A673 (cell line): ENCODE data around the gene PCBP3. TPM values are rescaled to one million over a fixed set of nuclear protein-coding genes. Genes with fewer than 3 reads are reported as not detected.

Source experiments
- BruUV-seq: library from RNA; stranded (reverse); fragments of 400-500 nt; replicated peaks from 2 replicates; lab custom pipeline; 2021; lab: Mats Ljungman, UMichigan
- CTCF ChIA-PET: fragments of 300-600 bp; sonication (Branson Sonifier 250); formaldehyde crosslinking; loops from one replicate; lab custom pipeline; 2022; ENCODE audit warnings: antibody characterized with exemption; lab: Charles Lee
- POLR2A ChIA-PET: fragments of 300-600 bp; sonication (Branson Sonifier 250); formaldehyde crosslinking; loops from one replicate; lab custom pipeline; 2022; ENCODE audit warnings: antibody characterized with exemption; ENCODE audit not compliant: low non-redundant PET; lab: Charles Lee
- DNase-seq: peaks from one replicate; pipeline ENCODE4 v3.0.0-alpha.2; 2015; ENCODE audit warnings: low spot score
- H3K27ac ChIP-seq: fragments of 200-600 bp; sonication (generic); 2 replicates; pipeline ENCODE4 v1.5.1; 2016; ENCODE audit warnings: mixed run types, low read depth, mild to moderate bottlenecking, mixed read lengths, antibody characterized with exemption, low read length; ENCODE audit not compliant: poor library complexity, severe bottlenecking
- H3K27me3 ChIP-seq: fragments of 200-600 bp; sonication (generic); replicated peaks from 2 replicates; pipeline ENCODE4 v1.6.1; 2017; ENCODE audit warnings: mixed run types, low read depth, mild to moderate bottlenecking, mixed read lengths, antibody characterized with exemption, low read length; ENCODE audit not compliant: insufficient read depth, poor library complexity
- H3K36me3 ChIP-seq: fragments of 200-600 bp; sonication (generic); 2 replicates; pipeline ENCODE4 v1.6.1; 2016; ENCODE audit warnings: mixed run types, mild to moderate bottlenecking, mixed read lengths, antibody characterized with exemption, low read length; ENCODE audit not compliant: insufficient read depth, poor library complexity, severe bottlenecking
- H3K4me1 ChIP-seq: fragments of 200-600 bp; sonication (generic); 2 replicates; pipeline ENCODE4 v1.6.1; 2017; ENCODE audit warnings: mixed run types, mild to moderate bottlenecking, mixed read lengths, antibody characterized with exemption, low read length; ENCODE audit not compliant: insufficient read depth, poor library complexity, severe bottlenecking
- H3K4me3 ChIP-seq: fragments of 200-600 bp; sonication (generic); 2 replicates; pipeline ENCODE4 v1.5.1; 2016; ENCODE audit warnings: low read depth, mixed run types, mild to moderate bottlenecking, mixed read lengths, low read length; ENCODE audit not compliant: poor library complexity, severe bottlenecking
- H3K9me3 ChIP-seq: fragments of 200-600 bp; sonication (generic); 2 replicates; pipeline ENCODE4 v1.6.1; 2016; ENCODE audit warnings: mixed run types, low read depth, mild to moderate bottlenecking, mixed read lengths, antibody characterized with exemption, low read length; ENCODE audit not compliant: poor library complexity, severe bottlenecking
- EZH2 ChIP-seq: fragments of 200-600 bp; sonication (generic); IDR thresholded peaks from 2 replicates; pipeline ENCODE4 v1.6.1; 2017; ENCODE audit warnings: borderline replicate concordance, low read depth, mild to moderate bottlenecking, mixed read lengths, antibody characterized with exemption, low read length; ENCODE audit not compliant: poor library complexity, severe bottlenecking
- intact Hi-C: fragments of 100-400 bp; cut with micrococcal nuclease; formaldehyde crosslinking; loops from one replicate; pipeline ENCODE4 v1.10.0; 2022; ENCODE audit not compliant: unreplicated experiment
- total RNA-seq: library from RNA; stranded (reverse); gene quantifications from 2 replicates; pipeline ENCODE4 v1.2.3, GENCODE V29; 2021
- TF ChIP-seq, protein P1 (sequence below): fragments of 300-800, 200-600 bp; sonication (generic); conservative IDR thresholded peaks from 2 replicates; pipeline ENCODE4 v1.5.1; 2017; ENCODE audit warnings: low read depth, mild to moderate bottlenecking, antibody characterized with exemption, low read length, moderate library complexity, mixed read lengths

PCBP3 gene
- total RNA-seq, 1 experiment from 2014 or later: 25.6 TPM

DNA sequence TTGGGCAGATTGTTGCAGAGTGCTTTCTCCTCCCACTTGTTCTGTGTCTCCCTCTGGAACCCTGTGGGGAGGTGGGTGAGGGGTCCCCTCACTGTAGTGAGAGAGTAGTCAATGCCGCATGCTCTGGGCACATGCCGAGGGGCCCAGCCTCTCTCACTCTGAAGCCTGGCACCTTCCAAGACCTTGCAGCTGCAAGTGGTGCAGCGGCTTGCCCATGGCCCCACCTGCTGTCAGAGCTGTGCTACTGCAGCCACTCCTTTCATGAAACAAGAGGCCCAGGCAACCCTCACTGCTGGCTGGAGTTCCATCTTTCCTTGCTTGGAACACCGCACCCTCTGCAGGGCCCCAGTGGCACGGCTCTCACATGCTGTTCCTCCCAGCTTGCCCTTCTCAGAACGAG, 279.6 kb downstream of the PCBP3 start:
- intact Hi-C loops: no loop called here
- TF ChIP-seq, protein P1, sequence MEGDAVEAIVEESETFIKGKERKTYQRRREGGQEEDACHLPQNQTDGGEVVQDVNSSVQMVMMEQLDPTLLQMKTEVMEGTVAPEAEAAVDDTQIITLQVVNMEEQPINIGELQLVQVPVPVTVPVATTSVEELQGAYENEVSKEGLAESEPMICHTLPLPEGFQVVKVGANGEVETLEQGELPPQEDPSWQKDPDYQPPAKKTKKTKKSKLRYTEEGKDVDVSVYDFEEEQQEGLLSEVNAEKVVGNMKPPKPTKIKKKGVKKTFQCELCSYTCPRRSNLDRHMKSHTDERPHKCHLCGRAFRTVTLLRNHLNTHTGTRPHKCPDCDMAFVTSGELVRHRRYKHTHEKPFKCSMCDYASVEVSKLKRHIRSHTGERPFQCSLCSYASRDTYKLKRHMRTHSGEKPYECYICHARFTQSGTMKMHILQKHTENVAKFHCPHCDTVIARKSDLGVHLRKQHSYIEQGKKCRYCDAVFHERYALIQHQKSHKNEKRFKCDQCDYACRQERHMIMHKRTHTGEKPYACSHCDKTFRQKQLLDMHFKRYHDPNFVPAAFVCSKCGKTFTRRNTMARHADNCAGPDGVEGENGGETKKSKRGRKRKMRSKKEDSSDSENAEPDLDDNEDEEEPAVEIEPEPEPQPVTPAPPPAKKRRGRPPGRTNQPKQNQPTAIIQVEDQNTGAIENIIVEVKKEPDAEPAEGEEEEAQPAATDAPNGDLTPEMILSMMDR: peak; percentile 89
- no peak for TF ChIP-seq EZH2
- Histone ChIP-seq H3K27me3 (no peaks in the 10 kb centered on the region), H3K4me3 (no peak overlapping the region), H3K9me3 (no peaks in the 10 kb centered on the region), H3K36me3 (no peaks in the 10 kb centered on the region), H3K27ac (no peak overlapping the region), H3K4me1 (no peaks in the 10 kb centered on the region)
- peak; percentile 78 for DNase-seq
- CTCF ChIA-PET: interaction anchor here (0.6 to 0.9 kb wide), 2 partner anchors 32 to 220 kb away, joined by 3 to 4 read pairs; no protein-coding TSS in a partner anchor
- POLR2A ChIA-PET: interaction anchor here (0.6 kb wide), 1 partner anchor 332 kb away, joined by 3 read pairs; no protein-coding TSS in a partner anchor
- BruUV-seq: no TSS peak

GRCh38 chr21:45926281-45926680, 282.8 kb downstream of the PCBP3 start:
- no peak overlapping the region for H3K27ac ChIP-seq
- DNase-seq: no peak
- no TSS peak for BruUV-seq
- no peaks in the 10 kb centered on the region for H3K4me1 ChIP-seq
- no peaks in the 10 kb centered on the region for H3K36me3 ChIP-seq
- H3K4me3 ChIP-seq: no peak overlapping the region
- no peaks in the 10 kb centered on the region for H3K9me3 ChIP-seq
- ChIA-PET POLR2A (no interaction called here), CTCF (no interaction called here)
- TF ChIP-seq EZH2: no peak
- TF ChIP-seq, protein P1: peak; percentile 43
- H3K27me3 ChIP-seq: no peaks in the 10 kb centered on the region
- intact Hi-C loops: no loop called here

- no peak for DNase-seq
Observed at GRCh38 chr21:45927032-45927431, 283.5 kb downstream of the PCBP3 start.

More at GRCh38 chr21:45927032-45927431, 283.5 kb downstream of the PCBP3 start:
- ChIA-PET POLR2A (no interaction called here), CTCF (no interaction called here)
- intact Hi-C loops: no loop called here
- Histone ChIP-seq H3K27ac (no peak overlapping the region), H3K4me3 (no peak overlapping the region), H3K9me3 (no peaks in the 10 kb centered on the region), H3K27me3 (no peaks in the 10 kb centered on the region), H3K36me3 (no peaks in the 10 kb centered on the region), H3K4me1 (no peaks in the 10 kb centered on the region)
- TF ChIP-seq, protein P1: no peak
- TF ChIP-seq EZH2: no peak
- no TSS peak for BruUV-seq
